Epithelial cell of esophagus (primary cell): ENCODE results near the gene GPR119.
"Not testable (repeated sequence)": the region's sequence is repeated elsewhere in the genome, so short reads cannot be mapped to it uniquely, and the experiment has no call there.

ENCODE experiments used
- DNase-seq: peaks from one replicate; pipeline ENCODE4 v3.0.0; 2010; ENCODE audit warnings: low read depth
- H3K4me3 ChIP-seq: 2 replicates; pipeline ENCODE4 v1.5.1; 2011; ENCODE audit warnings: mild to moderate bottlenecking, low read length, control low read depth
- CTCF ChIP-seq: IDR thresholded peaks from 2 replicates; pipeline ENCODE4 v1.5.1; 2011; ENCODE audit warnings: low read depth, mild to moderate bottlenecking, low read length, control low read depth, inconsistent platforms; ENCODE audit not compliant: insufficient read depth; ENCODE audit errors: missing control alignments

GPR119 gene

GRCh38 chrX:130385520-130385919 lies at the start of gene GPR119:
Gene GPR119 (minus strand): TSS chrX:130385674. CDS start chrX:130385447, 227 bp downstream.
- H3K4me3 ChIP-seq, result no peak within 1 kb of the TSS
- TF ChIP-seq CTCF, result no peak
- no peak for DNase-seq

GRCh38 chrX:130429236-130429635 lies 43.8 kb upstream of the GPR119 start:
- H3K4me3 ChIP-seq, DNase-seq: not testable (repeated sequence)

- no peak overlapping the region for H3K4me3 ChIP-seq
- TF ChIP-seq CTCF, result no peak
- no peak for DNase-seq
Observed at GRCh38 chrX:130426531-130426930, 41.1 kb upstream of the GPR119 start.

GRCh38 chrX:130419263-130419662 lies 33.8 kb upstream of the GPR119 start:
- H3K4me3 ChIP-seq, result no peak overlapping the region
- no peak for TF ChIP-seq CTCF
- no peak for DNase-seq

GRCh38 chrX:130418740-130419139 lies 33.3 kb upstream of the GPR119 start:
- DNase-seq, result no peak
- TF ChIP-seq CTCF, result no peak
- H3K4me3 ChIP-seq, result no peak overlapping the region

GRCh38 chrX:130418066-130418465 lies 32.6 kb upstream of the GPR119 start:
- no peak overlapping the region for H3K4me3 ChIP-seq
- no peak for TF ChIP-seq CTCF
- DNase-seq, result no peak

GRCh38 chrX:130416785-130417184 lies 31.3 kb upstream of the GPR119 start:
- DNase-seq, result no peak
- TF ChIP-seq CTCF, result no peak
- no peak overlapping the region for H3K4me3 ChIP-seq

- H3K4me3 ChIP-seq, result no peak overlapping the region
- no peak for DNase-seq
- no peak for TF ChIP-seq CTCF
Observed at GRCh38 chrX:130415201-130415600, 29.7 kb upstream of the GPR119 start.
